Left kidney (tissue), 2 donors: ENCODE results near the gene TMEM80. TPM values are rescaled to one million over a fixed set of nuclear protein-coding genes. Genes with fewer than 3 reads are reported as not detected.
A peak's percentile ranks its signal among the peaks of the same experiment; 100 is the strongest.
"Not testable (repeated sequence)": the region's sequence is repeated elsewhere in the genome, so short reads cannot be mapped to it uniquely, and the experiment has no call there.

Experiments
- DNase-seq: peaks from one replicate; pipeline ENCODE4 v3.0.0-alpha.2; 2013
- polyA plus RNA-seq: library from polyadenylated mRNA; unstranded; fragments of 120-200 nt; gene quantifications from one replicate; pipeline ENCODE4 v1.2.1, GENCODE V29; 2013; ENCODE audit not compliant: insufficient read length

Gene TMEM80
- polyA plus RNA-seq, 1 donor = 56.5 TPM

- no peak for DNase-seq
These were observed 25.7 kb downstream of the TMEM80 start for GRCh38 chr11:721247-721740.

- DNase-seq = no peak
These were observed 26.2 kb downstream of the TMEM80 start for GRCh38 chr11:721741-722345.

DNA sequence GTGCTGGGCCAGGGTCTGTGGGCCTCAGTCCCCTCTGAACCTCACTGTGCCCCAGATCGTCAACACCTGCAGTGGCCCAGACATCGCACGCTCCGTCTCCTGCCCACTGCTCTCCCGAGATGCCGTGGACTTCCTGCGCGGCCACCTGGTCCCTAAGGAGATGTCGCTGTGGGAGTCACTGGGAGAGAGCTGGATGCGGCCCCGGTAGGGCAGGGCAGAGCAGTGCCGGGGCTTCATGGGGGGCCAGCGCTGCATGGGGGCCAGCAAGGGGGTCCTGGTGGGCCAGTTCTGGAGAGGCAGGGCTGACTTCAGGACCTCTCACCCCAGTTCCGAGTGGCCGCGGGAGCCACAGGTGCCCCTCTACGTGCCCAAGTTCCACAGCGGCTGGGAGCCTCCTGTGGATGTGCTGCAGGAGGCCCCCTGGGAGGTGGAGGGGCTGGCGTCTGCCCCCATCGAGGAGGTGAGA is 26.8 kb downstream of the TMEM80 start:
- DNase-seq = no peak

GRCh38 chr11:723120-723883 is 27.7 kb downstream of the TMEM80 start:
- no peak for DNase-seq

DNA sequence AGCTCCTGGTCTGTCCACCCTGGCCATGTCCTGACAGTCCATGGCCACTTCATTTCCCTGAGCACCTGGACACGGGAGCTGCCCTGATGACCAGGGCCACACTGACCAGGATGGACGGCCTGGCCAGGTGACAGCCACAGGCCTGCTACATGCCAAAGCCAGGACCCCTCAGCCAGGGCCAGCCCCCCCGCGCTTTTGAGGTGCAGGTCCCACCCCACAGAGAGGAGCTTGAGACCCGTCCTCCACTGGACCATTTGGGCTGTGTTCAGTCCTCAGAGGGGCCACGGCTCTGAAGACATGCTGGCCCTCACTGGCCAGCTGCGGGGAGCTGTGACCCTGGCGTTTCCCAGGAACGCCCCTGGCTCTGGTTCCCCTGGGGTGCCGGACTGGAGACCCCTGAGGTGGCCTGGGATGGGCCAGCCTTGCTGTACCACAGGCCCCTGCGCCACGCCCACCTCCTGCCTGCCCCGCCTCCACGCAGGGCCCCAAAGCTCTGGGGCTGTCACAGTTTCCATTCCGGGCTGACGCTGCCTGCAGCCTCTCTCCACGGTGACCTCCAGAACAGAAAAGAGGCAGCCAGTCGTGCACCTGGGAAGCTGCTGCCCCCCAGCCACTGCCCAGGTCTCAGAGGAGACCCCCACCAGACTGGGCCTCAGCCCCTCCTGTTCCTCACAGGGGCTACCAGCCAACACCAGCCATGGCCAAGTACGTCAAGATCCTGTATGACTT is 28.6 kb downstream of the TMEM80 start:
- no peak for DNase-seq

GRCh38 chr11:724778-725386 is 29.3 kb downstream of the TMEM80 start:
- no peak for DNase-seq

GRCh38 chr11:725624-726202 is 30.1 kb downstream of the TMEM80 start:
- no peak for DNase-seq

DNA sequence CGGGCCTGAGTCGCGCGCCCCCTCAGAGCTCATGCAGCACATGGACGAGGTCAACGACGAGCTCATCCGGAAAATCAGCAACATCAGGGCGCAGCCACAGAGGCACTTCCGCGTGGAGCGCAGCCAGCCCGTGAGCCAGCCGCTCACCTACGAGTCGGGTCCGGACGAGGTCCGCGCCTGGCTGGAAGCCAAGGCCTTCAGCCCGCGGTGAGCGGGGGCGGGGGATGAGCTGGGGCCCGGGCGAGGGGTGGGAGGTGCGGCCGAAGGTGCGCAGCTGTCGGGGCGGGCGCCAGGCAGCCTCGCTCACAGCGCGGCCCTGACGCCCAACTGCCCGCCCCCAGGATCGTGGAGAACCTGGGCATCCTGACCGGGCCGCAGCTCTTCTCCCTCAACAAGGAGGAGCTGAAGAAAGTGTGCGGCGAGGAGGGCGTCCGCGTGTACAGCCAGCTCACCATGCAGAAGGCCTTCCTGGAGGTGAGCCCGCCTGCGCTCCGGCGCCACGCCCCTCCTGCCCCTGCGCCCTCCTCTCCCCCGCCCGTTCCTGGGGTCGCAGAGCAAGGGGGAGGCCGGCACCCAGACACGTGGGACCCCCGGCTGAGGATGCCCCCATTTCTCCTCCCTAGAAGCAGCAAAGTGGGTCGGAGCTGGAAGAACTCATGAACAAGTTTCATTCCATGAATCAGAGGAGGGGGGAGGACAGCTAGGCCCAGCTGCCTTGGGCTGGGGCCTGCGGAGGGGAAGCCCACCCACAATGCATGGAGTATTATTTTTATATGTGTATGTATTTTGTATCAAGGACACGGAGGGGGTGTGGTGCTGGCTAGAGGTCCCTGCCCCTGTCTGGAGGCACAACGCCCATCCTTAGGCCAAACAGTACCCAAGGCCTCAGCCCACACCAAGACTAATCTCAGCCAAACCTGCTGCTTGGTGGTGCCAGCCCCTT is 30.9 kb downstream of the TMEM80 start:
- no peak for DNase-seq

- DNase-seq = no peak
These were observed 31.7 kb downstream of the TMEM80 start for GRCh38 chr11:727281-727701.

DNA sequence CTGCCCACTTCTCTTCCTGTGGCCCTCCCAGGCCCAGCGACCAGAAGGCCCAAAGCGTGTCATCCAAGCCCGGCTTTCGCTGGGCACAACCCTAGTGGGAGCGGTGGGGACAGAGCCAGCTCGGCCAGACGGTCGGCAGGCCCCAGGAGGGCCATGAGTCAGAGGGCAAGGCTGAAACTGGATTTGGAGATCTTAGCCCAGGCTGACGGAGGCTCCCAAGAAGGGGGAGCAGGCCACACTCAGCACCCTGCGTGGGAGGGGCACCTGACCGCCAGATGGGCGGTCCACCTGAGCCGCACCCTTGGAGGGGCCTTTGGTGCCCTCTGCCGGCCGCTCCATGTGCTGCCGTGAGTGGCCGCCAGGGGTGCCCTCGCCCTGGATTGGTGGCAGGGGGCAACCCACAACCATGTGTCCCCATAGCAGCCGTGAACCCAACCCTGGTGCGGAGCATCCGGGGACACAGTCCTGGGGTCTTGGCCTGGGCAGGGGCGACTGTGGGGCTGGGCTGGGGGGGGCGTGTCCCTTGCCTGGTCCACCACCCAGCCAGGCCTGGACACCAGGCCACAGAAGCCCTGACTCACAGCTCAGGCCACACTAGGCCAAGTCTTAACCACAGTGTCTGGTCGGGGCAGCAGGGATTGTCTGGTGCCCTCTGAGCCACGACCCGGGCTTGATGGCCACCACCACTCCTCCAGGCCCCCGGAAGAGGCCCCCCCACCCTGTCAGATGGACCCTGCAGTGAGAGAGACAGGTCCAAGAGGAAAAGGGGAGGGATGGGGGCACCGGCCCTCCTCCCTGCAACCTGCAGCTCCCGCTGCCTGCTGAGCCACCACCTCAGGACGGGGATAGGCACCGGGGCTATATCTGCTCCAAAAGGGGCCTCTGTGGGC is 32.5 kb downstream of the TMEM80 start:
- DNase-seq = peak; percentile 77

DNA sequence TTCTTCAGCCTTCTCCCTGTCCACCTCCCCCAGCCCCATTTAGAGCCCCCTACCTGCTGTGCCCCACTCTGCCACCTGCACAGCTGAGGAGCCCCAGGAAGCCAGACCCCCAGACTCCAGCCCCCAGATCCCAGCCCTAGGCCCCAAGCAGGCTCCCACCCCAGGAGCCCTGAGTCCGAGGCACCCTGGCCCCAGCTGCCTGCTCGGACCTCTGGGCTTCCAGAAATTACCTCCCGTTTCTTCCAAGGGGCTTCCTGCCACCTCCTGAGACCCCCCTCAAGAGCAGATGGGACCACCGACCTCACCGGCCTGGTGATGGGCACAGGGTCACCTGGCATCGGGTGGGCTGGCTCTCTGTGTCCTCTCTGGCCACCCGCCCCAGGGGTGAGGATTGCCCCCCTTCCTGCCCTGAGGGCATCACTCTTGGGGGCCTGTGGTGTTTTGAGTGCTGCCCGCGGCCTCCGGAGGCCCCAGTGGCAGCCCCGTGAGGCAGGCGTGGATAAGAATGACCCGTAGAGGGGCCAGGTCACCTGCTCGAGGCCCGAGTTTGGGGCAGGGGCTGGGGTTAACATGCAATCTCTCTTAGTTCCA is 33.4 kb downstream of the TMEM80 start:
- DNase-seq = no peak

DNA sequence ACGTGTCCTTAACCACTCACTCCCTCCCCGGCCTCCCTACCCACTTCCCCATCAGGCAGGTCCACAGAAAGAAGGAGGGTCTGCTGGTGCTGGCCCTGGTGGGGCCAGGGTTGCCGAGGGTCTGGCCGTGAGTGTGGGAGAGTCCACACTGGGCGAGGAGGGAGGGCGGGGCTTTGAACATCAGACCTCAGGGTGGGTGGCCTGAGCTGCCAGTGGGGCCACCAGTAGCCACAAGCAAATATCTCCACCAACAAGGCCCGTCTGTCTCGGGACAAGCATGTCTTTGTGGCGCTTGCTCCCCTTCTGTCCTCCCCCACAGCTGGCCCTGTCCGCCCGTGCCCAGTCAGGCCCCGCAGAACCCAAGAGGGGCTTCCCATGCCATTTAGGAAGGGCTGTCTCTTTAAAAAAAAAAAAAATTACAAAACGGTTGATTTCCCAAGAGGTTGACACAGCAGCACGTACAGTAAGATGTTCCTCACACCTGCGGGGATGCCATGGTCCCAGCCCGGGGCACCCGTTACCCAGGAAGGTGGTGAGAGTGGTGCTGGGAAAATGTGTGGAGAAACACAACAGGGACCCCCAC is 34.0 kb downstream of the TMEM80 start:
- no peak for DNase-seq

GRCh38 chr11:733072-733471 is 37.5 kb downstream of the TMEM80 start:
- no peak for DNase-seq

DNA sequence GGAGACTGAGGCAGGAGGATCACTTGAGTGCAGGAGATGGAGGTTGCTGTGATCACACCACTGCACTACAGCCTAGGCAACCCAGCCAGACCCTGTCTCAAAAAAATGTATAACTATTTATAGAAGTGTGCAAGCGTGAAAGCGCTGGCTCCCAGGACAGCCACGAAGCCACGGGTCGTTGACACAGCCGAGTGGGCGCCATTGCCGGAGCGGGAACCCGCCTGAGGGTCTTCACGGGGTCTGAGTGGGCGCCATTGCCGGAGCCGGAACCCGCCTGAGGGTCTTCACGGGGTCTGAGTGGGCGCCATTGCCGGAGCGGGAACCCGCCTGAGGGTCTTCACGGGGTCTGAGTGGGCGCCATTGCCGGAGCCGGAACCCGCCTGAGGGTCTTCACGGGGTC is 38.9 kb downstream of the TMEM80 start:
- not testable (repeated sequence) for DNase-seq

- no peak for DNase-seq
These were observed 41.8 kb downstream of the TMEM80 start for GRCh38 chr11:737366-737765.

GRCh38 chr11:737899-738298 is 42.3 kb downstream of the TMEM80 start:
- not testable (repeated sequence) for DNase-seq

- DNase-seq = no peak
These were observed 46.5 kb downstream of the TMEM80 start for GRCh38 chr11:742156-742546.

GRCh38 chr11:742571-743201 is 47.1 kb downstream of the TMEM80 start:
- no peak for DNase-seq

DNA sequence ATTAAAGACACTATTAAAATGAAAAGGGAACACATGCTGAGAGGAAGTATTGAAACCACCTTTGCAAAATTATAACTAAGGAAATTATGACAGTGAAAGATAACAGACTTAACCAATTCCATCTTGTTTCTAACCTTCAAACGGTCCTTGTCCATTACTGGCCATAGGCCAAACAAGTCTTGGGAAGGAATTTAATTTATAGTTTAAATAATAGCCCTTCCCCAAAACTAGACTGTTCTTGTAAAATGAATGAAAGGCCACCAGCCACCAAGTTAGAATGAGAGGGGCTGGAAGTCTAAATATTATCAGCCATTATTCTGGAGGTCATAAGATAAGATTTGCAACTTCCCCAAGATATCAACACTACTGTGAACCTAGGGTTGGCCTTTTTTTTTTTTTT is 49.8 kb downstream of the TMEM80 start:
- no peak for DNase-seq
